C4-2B (cell line): Measurements from ENCODE around the gene REEP1.

Experiments
- ZFX ChIP-seq: fragments of 450-650 bp; IDR thresholded peaks from 2 replicates; pipeline ENCODE4 v1.6.1; 2017
- TF ChIP-seq, protein P1 (sequence below): fragments of 450-650 bp; conservative IDR thresholded peaks from 2 replicates; pipeline ENCODE4 v1.5.1; 2017; ENCODE audit warnings: mild to moderate bottlenecking

GRCh38 chr2:86232910-86233309 is 104.5 kb downstream of the REEP1 start:
- TF ChIP-seq, protein P1, sequence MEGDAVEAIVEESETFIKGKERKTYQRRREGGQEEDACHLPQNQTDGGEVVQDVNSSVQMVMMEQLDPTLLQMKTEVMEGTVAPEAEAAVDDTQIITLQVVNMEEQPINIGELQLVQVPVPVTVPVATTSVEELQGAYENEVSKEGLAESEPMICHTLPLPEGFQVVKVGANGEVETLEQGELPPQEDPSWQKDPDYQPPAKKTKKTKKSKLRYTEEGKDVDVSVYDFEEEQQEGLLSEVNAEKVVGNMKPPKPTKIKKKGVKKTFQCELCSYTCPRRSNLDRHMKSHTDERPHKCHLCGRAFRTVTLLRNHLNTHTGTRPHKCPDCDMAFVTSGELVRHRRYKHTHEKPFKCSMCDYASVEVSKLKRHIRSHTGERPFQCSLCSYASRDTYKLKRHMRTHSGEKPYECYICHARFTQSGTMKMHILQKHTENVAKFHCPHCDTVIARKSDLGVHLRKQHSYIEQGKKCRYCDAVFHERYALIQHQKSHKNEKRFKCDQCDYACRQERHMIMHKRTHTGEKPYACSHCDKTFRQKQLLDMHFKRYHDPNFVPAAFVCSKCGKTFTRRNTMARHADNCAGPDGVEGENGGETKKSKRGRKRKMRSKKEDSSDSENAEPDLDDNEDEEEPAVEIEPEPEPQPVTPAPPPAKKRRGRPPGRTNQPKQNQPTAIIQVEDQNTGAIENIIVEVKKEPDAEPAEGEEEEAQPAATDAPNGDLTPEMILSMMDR: no peak
- TF ChIP-seq ZFX: no peak
